ENCODE measurements around the gene MRPL11. TPM values are rescaled to one million over a fixed set of nuclear protein-coding genes. Genes with fewer than 3 reads are reported as not detected.

The MRPL11 gene
- 10 to 100 TPM; 30.2 to 53.6 (median 42.9) TPM for polyA plus RNA-seq

- H3K27ac ChIP-seq (ENCODE audit: low read depth, low read length): no peak within 1 kb of the TSS
- WGBS, 3 donors: 7 to 9% (median 8%) methylated on average over 45 of the region's 45 CpGs
Measured at GRCh38 chr11:66438504-66439466, at the start of gene MRPL11. TSS of gene MRPL11 (minus strand) at chr11:66438848. CDS start at chr11:66438754, 94 bp downstream.

- H3K27ac ChIP-seq (ENCODE audit: low read depth, low read length): no peak overlapping the region
- 85 to 91% (median 88%) methylated on average over 7 of the region's 7 CpGs for WGBS, 3 donors
Measured at GRCh38 chr11:66484806-66485380, 46.2 kb upstream of the MRPL11 start.

GRCh38 chr11:66480117-66480938, 41.7 kb upstream of the MRPL11 start, which contains the start of gene DPP3:
TSS of gene DPP3 (plus strand) at chr11:66480434. CDS start at chr11:66482201, 1,767 bp downstream.
- 1% methylated on average over 60 to 62 of the region's 62 CpGs for WGBS, 3 donors
- H3K27ac ChIP-seq (ENCODE audit: low read depth, low read length): no peak within 1 kb of the TSS

GRCh38 chr11:66479394-66480116, 40.9 kb upstream of the MRPL11 start:
- H3K27ac ChIP-seq (ENCODE audit: low read depth, low read length): no peak overlapping the region
- 1 to 2% (median 1%) methylated on average over 34 of the region's 34 CpGs for WGBS, 3 donors

- WGBS, 3 donors: 45 to 51% (median 46%) methylated on average over 8 of the region's 8 CpGs
- H3K27ac ChIP-seq (ENCODE audit: low read depth, low read length): no peak overlapping the region
Measured at GRCh38 chr11:66478729-66479393, 40.2 kb upstream of the MRPL11 start.

GRCh38 chr11:66477263-66478201, 38.9 kb upstream of the MRPL11 start:
- 87 to 90% (median 89%) methylated on average over 11 of the region's 11 CpGs for WGBS, 3 donors
- no peak overlapping the region for H3K27ac ChIP-seq (ENCODE audit: low read depth, low read length)

- H3K27ac ChIP-seq (ENCODE audit: low read depth, low read length): no peak overlapping the region
- 64 to 69% (median 69%) methylated on average over 9 of the region's 9 CpGs for WGBS, 3 donors
Measured at GRCh38 chr11:66476841-66477251, 38.2 kb upstream of the MRPL11 start.

GRCh38 chr11:66476173-66476840, 37.7 kb upstream of the MRPL11 start:
- H3K27ac ChIP-seq (ENCODE audit: low read depth, low read length): no peak overlapping the region
- 79 to 83% (median 81%) methylated on average over 10 of the region's 10 CpGs for WGBS, 3 donors

GRCh38 chr11:66475349-66476172, 36.9 kb upstream of the MRPL11 start:
- no peak overlapping the region for H3K27ac ChIP-seq (ENCODE audit: low read depth, low read length)
- 92 to 95% (median 92%) methylated on average over 29 to 44 of the region's 44 CpGs for WGBS, 3 donors

- WGBS, 3 donors: 87 to 92% (median 91%) methylated on average over 20 of the region's 20 CpGs
- H3K27ac ChIP-seq (ENCODE audit: low read depth, low read length): no peak overlapping the region
Measured at GRCh38 chr11:66473608-66474515, 35.2 kb upstream of the MRPL11 start.

GRCh38 chr11:66473167-66473566, 34.5 kb upstream of the MRPL11 start:
- no peak overlapping the region for H3K27ac ChIP-seq (ENCODE audit: low read depth, low read length)
- WGBS, 3 donors: 92% methylated on average over 11 of the region's 11 CpGs

- WGBS, 3 donors: 89 to 93% (median 92%) methylated on average over 9 of the region's 9 CpGs
- H3K27ac ChIP-seq (ENCODE audit: low read depth, low read length): no peak overlapping the region
Measured at GRCh38 chr11:66472054-66472453, 33.4 kb upstream of the MRPL11 start.

GRCh38 chr11:66471142-66471541, 32.5 kb upstream of the MRPL11 start:
- no peak overlapping the region for H3K27ac ChIP-seq (ENCODE audit: low read depth, low read length)
- WGBS, 3 donors: 94 to 97% (median 96%) methylated on average over 16 of the region's 16 CpGs

- no peak overlapping the region for H3K27ac ChIP-seq (ENCODE audit: low read depth, low read length)
- 90 to 92% (median 92%) methylated on average over 3 of the region's 3 CpGs for WGBS, 3 donors
Measured at GRCh38 chr11:66470015-66470414, 31.4 kb upstream of the MRPL11 start.

Measured in adipose tissue (tissue), 3 donors.